ENCODE results near the gene HSPB9.

Gene HSPB9

DNA sequence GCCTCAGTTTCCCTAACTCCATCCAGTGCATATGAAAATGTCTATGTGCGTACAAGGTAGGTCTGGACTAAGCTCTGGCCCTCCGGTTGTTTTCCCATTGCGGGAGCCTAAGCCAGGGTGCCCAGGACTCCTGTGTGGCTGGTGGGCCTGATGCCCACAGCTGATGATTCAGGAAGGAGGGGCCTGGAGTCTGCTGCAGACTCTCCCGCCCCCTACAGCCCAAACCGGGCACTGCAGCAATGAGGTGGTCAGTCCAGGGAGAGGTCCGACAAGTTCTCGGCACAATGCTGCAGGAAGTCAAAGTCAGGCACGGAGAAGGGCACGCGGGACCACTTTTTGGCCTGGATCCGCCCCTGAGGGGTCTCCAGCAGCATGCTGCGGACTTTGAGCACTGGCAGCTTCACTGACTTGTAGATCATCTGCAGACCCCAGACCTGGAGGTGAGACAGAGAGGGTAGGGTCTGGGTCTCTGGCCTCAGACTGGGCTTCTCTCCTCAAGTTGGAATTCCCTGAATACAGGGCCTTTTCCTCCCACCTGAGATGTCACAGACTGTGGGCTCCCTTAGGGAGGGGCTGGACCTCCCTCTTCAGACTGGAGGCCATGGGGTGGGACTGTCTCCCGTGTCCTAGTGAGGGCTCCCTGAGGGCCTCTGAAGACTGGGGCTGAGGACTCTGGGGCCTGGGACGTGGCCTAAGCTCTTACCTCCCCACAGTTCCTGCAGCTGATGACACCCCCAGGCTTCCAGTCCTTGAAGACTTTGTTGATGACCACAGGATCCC is 20.9 kb upstream of the HSPB9 start:
- DNase-seq, result peak; percentile 51

DNA sequence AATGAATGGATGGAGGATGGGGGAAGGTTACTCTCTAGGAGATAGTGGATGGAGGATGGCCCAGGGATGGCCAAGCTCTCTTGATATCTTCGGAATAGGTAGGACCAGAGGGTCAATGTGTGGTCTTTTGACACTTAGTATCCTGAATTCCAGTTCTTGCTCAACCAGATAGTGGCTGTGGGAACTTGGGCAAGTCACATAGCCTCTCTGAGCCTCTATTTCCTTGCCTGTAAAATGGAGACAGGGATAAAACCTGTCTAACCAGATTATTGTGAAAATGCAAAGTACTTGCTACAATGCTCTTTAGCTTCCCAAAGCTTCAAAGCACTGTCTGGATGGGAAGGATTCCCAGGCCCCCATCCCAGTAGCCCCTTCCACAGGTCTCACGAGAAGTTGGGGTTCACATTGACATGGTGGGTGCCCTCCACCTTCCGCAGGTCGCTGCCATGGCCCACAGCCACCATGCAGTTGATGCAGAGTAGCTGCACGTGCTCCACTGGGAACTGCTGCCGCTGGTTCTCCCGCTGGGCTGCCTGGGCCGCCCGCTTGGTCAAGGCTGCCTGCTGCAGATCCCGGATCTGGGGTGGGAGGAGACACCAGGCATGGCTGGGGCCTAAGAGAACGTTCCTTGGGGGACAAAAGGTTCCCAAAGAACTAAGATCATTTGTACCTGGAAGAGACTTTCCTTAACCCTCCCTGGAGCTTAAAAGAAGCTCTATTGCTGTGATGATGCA is 19.2 kb upstream of the HSPB9 start:
- no peak for DNase-seq

DNA sequence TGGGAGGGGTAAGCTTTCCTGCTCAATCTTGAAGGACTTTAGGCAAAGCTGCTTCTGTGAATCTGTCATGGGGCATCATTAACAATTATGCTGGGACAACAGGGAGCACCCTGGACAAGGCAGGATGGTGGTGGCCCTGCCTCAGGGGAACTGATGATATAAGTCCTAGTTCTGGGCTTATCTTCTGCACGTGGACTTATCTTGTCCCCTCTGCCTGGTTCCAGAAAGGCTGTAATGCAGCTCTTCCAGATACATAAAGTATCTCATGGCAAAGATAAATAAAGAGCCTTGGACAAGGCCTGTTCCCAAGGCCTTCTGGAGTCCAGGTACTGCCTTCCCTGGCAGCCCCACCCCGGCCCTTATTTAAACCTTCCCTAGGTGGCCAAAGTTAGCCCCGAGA is 18.3 kb upstream of the HSPB9 start:
- DNase-seq, result no peak

DNA sequence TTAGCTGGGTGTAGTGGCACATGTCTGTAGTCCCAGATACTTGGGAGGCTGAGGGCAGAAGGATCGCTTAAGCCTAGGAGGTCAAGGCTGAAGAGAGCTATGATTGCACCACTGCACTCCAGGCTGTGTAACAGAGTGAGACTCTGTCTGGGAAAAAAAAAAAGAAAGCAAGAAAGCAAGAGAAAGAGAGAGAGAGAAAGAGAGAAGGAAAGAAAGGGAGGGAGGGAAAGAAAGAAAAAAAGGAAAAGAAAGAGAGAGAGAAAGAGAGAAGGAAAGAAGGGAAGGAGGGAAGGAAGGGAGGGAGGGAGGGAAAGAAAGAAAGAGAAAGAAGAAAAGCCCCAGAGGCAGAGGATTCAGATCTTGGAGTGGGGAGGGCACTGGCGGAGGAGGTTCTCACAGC is 16.6 kb upstream of the HSPB9 start:
- no peak for DNase-seq

DNA sequence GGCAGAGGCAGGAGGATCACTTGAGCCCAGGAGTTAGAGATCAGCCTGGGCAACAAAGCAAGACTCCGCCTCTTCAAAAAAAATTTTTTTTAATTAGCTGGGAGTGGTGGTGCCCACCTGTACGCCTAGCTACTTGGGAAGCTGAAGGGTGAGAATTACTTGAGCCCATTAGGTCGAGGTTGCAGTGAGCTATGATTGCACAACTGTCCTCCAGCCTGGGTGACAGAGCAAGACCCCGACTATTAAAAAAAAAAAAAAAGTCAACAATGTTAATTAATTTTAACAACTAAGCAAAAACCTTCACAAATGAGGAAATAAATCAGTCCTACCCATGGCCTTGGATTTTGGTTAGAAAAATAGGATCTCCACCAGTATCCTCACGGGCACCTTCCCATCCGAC is 15.5 kb upstream of the HSPB9 start:
- DNase-seq, result no peak

DNA sequence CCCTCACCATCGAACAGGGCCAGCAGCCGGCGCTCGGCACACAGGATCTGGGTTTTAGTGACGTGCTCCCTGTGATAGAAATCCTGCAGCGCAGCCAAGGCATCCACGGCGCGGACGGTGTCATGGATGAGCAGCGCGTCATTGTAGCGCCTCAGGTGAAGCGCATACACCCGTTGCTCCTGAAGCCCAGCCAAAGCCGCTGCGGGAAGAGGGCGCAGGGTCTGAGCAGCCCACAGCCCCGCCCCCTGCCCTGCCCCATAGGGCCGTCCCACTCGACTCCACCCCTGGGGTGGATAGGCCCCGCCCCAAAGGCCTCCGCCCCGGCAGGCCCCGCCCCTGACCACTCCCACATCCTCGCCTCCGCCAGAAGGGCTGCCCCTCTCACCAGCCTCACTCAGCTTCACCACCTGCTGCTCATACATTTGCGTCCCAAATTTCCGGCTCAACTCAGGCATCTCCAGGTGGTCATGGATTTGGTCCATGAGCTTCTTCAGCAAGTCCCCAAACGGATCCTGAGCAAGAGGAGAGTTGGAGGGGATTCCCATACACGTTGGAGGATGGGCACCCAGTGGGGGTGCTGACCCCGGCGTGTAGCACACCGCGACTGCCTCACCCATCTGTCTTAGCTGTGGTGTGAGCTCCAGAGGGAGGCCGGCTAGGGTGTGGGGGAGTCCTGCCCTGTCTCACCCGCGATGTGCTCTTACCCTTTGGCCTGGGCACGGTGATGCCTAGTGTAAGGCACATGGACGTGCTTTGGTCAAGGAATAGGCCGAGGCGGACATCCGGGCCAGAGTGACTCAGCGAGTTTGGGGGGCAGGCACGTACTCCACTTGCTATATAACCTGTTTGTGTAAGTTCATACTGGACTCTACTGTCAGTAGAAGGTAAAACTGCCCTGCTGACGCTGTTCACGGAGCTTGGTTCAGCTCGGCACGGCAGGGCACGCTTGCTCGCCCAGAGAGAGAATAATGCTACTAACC is 14.7 kb upstream of the HSPB9 start:
- peak; percentile 92 for DNase-seq

DNA sequence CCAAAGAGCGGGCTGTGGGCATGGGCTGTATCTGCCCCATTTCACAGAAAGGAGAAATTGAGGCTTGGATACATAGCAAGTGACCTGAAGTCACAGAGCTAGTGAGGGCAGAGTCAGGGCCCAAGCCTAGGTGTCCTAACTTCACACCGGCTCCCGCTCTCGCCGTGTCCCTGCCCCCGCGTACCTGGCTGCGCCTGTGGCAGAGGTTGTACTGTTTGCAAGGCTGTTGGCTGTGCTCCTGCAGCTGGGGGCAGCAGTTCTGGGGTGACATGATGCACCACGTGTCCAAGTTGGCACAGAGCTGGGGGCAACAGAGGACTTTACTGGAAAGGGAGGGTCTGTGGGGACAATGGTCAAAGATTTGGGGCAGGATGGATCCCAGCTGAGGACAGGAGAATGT is 13.5 kb upstream of the HSPB9 start:
- no peak for DNase-seq

DNA sequence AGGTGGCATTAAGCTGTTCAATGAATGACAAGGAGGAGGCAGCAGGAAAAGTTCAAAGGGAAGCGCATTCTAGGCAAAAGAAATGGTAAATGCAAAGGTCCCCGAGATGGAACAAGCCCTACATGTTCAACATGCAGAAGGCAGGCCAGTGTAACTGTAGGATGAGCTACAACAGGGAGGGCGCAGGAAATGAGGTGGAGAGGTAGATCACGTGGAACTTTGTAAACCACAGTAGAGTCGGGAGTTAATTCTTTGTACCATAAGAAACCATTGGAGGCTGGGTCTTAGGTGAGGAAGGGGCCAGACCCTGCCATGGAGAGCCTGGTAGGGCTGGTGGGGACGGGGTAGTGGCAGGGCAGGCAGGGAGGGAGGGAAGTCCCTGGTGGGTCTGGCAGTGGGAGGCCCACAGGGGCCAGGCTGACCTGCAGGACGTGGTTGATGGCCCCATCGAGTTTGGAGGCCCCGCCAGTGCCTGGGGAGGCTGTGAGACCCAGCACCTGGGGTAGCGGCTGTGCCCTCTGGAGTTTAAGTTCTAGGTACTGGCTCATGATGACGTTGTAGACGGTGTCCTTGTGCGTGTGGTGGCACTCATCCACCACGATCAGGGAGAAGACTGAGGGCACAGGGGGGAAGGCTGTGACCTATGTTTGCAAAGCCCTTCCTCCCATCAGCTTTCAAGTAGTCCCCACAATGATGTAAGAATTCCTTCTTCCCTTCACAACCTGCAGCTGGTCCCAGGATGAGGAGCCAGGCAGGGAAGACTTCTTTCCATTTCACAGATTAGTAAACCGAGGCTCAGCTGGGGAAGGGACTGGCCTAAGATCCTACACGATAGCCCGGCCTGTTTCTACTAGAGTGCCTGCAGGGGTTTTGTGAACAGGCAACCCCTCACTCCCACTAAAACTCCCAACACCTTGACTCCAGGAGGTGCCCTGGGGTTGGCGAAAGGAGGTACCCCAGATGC is 12.0 kb upstream of the HSPB9 start:
- DNase-seq, result no peak

DNA sequence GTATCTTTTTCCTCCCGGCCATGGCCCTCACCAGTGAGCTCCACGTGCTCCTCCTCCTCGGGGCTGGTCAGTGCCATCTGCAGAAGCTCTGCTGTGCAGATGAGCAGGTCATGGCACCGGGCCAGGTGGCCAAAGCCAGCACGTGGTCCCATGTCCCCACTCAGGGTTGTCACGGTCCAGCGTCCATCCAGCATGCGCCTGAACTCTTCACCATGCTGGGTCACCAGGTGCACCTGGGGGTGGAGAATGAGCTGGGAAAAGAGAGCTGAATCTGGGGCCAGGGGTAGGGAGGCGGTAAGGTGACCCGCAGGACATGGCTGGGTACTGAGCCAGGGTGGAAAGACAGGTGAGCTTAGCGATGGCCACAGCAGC is 11.4 kb upstream of the HSPB9 start:
- DNase-seq, result no peak

DNA sequence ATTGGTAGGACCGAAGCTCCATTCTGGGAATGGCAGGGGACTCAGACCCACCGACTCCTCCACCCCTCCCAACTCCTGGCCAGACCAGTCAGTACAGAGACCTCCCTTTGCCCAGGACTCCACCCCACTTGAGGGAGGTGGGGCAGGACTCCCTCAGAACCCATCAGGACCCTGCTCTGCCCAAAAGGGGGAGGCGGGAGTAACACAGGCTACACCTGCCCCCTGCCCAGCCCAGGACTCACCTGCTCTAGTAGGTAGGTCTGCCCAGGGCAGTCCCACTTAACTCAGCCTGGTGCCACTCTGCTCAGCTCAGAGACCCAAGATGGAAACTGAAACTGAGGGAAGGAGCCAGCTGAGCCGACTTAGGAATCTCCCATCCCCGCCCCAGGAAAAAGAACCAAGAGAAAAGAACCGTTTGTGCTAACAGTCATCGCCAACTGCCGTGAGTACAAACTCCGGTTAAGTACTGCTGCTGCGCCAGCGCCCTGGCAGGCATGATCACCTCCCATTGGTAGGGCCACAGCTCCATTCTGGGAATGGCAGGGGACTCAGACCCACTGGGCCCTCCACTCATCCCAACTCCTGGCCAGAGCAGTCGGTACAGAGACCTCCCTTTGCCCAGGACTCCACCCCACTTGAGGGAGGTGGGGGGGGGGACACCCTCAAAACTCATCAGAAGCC is 10.6 kb upstream of the HSPB9 start:
- no peak for DNase-seq

DNA sequence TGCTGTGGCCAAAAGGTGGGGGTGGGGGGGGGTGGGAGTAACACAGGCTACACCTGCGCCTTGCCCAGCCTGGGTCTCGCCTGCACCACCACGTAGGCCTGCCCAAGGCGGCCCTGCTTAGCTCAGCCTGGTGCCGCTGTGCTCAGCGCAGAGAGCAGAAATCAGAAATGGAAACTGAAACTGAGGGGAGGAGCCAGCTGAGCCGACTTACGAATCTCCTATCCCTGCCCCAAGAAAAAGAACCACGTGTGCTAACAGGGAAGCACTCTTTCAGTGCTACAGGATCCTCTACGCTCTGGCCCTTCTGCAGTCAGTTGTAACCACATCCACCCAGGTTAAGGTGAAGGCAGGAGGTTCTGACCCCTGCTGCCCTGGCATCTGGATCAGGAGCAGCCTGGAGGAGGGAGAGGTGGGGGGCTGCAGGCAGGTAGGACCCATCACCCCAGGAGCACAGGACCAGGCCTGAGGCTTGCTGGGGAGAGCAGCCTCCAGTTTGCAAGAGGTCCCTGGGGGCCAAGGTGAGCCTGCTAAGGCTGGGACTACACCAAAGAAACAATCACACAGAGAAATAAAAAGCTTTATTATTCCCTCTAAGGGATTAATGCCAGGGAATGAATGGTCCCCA is 9.9 kb upstream of the HSPB9 start, which contains the start of gene DHX58:
DHX58 (minus strand) TSS at position 163 of the 625 bp plus-strand sequence. CDS start 822 bp downstream, outside the sequence.
- peak; percentile 72 for DNase-seq

DNA sequence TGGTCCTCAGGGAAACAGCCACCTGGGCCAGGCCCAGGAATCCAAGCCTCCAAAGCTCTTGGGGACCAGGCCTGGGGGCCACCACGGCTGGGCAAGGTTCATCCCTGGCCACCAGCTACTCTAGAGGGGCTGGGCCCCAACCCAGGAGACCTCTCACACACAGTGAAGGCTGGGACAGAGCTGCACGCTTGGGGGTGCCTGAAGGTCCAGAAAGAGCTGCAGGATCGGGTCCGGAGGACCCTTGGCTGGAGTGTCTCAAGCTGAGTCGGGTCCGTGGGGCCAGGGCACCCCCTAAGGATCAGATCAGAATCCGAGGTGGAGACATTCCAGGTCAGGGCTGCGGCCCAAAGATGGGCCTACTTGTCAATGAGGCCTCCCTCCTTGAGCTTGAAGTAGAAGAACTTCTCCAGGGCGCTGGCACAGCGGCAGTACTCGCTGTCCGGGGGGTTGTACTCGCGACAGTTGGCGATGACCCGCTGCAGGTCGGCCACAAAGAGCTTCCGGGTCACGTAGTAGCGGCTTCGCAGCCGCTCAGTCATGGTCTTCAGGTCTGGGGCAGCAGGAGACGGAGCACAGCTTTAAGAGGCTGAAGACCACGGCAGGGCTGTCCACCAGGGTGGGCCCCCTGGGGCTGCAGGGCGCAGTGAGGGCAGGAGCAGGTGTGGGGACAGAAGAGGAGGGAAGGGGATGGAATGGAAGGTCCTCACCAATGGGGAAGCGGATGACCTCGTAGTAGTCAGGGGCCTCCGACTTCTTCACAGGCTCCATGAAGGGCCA is 9.1 kb upstream of the HSPB9 start:
- DNase-seq, result no peak

DNA sequence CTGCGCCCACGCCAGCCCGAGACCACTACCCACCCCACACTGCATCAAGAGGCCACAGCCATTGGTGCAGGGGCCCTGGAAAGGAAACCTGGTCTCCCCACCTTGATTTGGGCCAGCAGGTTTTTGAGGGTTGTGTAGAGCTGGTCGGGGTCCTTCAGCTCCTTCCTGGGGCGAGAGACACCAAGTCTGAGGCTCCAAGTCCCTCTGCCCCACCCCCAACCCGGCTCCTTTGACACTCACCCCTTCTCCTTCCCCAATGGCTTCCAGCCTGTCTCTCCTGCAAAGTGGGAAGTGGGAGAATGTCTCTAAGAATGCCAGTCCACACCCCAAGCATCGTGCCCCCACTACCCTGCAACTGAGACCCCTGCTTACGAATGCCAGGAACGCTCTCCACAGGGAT is 8.5 kb upstream of the HSPB9 start:
- DNase-seq, result no peak

DNA sequence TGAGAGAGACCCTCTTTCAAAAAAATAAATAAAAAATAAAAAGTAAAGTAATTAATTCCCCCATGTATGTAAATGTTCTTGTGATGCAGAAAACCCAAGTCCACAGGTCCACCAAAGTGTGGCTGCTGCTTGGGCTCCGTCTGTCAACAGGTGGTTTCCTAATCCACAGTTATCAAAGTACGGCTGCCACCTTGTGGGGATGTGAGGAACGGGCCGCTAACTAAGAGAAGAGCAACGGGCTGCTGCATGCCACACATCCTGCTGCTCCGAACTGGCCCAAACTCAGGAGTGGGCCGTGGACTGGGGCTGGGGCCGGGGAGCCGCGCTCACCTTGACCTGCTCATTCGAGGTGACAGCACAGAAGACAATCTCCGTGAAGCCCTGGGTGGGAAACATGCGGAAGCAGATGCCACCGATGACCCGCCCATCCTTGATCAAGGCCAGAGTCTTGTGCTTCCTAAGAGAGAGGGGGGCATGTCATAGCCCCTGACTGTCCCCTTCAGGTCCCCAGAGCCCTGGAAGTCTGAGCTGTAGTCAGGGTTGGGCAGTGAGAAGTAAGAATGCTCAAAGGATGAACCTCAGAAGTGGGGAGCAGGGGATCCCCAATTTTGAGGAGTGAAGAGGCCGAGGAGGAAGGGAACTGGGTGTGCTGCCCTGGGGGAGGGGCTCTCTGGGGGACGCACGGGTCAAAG is 5.8 kb upstream of the HSPB9 start:
- DNase-seq, result peak; percentile 82

DNA sequence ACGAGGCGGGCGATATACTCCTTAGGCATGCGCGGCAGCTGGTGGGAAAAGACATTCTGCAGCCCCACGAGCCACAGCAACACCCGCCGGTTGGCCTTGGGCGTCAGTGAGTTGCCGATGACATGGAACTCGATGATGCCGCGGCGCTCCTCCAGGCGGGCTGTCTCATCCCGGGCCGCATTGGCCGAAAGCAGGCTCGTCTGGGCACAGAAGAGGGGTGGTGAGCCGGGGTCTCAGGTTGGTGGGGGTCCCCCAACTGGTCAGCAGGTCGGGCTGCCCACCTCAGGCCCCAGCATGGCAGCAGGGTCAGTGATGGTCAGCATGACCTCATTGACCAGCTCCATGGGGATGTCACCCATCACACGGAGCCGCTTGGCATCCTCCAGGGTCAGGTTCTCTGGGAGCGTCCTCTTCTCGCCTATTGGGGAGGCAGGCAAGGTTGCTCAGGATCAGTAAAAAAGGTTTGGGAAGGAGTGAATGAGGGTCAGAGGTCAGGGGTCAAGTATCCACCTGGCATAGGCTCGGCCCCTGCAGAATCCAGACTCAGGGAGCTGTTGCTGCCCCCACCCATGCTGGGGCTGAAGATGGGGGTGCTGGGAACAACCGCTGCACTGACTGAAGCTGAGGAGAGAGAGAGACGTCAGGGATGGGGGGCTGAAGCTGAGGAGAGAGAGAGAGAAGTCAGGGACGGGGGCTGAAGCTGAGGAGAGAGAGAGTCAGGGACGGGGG is 5.0 kb upstream of the HSPB9 start:
- no peak for DNase-seq

DNA sequence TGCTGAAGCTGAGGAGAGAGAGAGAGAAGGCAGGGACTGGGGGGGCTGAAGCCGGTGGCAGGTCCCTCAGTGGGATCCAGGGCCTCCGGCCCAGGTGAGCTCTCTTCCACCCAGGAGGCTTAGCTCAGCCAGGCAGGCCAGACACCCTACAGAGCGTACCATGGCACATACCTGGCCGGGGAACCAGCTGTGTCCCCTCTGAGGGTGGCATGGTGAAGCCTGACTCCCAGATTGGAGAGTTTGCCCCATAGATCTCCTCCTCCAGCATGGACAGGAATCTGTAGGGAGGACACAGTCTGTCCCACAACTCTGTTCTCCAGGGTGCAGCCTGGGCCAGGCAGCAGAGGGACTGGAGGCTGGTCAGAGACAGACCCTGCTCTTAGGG is 4.5 kb upstream of the HSPB9 start:
- no peak for DNase-seq

DNA sequence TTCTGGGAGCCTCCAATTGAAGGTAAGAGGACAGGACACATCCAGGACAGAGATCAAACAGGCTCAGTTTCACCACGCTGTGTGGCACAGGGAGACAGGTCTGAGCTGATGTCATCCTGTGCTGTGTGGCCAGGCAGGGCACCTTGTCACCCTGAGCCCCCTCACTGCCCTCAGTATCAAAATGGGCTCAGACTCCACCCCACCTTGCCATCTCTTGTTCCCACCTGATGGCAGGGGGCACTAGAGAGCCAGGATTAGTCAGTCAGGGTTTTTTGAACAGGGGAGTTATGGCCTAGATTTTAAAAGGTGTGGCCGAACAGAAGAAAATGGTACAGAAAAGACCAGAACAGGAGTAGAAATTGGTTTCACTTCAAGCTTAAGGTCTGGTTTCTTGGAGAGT is 4.1 kb upstream of the HSPB9 start:
- peak; percentile 42 for DNase-seq

DNA sequence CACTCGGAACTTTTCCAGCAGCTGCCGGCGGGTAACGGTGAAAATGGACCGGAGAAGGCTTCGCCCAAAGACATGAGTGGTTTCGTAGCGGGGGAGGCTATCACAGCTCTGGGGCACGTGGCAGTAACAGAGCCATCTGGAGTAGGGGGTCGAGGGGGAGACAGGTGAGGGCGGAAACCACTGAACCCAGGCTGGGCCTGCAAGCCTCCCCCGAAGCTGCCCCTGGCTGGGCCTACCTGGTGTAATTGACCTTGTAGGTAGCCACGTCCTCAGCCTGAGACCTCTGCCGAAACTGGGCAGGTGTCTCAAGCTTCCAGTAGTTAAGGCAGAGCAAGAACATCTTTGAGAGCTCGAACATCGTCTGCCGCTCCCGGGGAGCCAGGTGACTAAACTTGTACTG is 3.3 kb upstream of the HSPB9 start:
- DNase-seq, result no peak

All from activated CD4-positive, alpha-beta T cell treated with anti-CD3 and anti-CD28 coated beads, Interleukin-2, amount 50 U/mL, for 1 hour (primary cell).